Common myeloid progenitor, CD34-positive (primary cell): Measurements from ENCODE around the gene FAM53B.

ENCODE experiments used
- CTCF ChIA-PET: fragments of 350-600 bp; sonication (Branson Sonifier 250); formaldehyde crosslinking; loops from one replicate; lab custom pipeline; 2021; ENCODE audit warnings: antibody characterized with exemption; lab: Charles Lee
- POLR2A ChIA-PET: fragments of 350-600 bp; sonication (Branson Sonifier 250); formaldehyde crosslinking; loops from one replicate; lab custom pipeline; 2021; ENCODE audit warnings: antibody characterized with exemption; lab: Charles Lee
- DNase-seq, 3 donors: peaks; one replicate each; pipeline versions ENCODE4 v3.0.0 to v3.0.0-alpha.2; 2013
- H3K27ac ChIP-seq, 2 experiments: 1 replicate in 1 of 2; 2 replicates in 1 of 2; pipeline ENCODE4 v1.7.0; 2013; ENCODE audit warnings: inconsistent platforms in 2 of 2, low read length in 2 of 2, mild to moderate bottlenecking in 2 of 2, low read depth in 1 of 2, moderate library complexity in 1 of 2; ENCODE audit not compliant: severe bottlenecking in 2 of 2, insufficient read depth in 1 of 2, poor library complexity in 1 of 2
- H3K27me3 ChIP-seq, 5 experiments: replicated peaks in 2 of 5; 1 replicate in 3 of 5; 2 replicates in 2 of 5; pipeline versions ENCODE4 v1.6.1 to v1.7.0; 2013; ENCODE audit warnings: low read length in 4 of 5, mild to moderate bottlenecking in 2 of 5, moderate library complexity in 2 of 5, inconsistent platforms in 1 of 5; ENCODE audit not compliant: insufficient read depth in 5 of 5, control insufficient read depth in 4 of 5
- H3K36me3 ChIP-seq, 4 experiments: 1 replicate in 2 of 4; 2 replicates in 2 of 4; pipeline versions ENCODE4 v1.6.1 to v1.7.0; 2013; ENCODE audit warnings: low read length in 3 of 4, control low read depth in 1 of 4, mild to moderate bottlenecking in 1 of 4; ENCODE audit not compliant: control insufficient read depth in 4 of 4, insufficient read depth in 4 of 4
- H3K4me1 ChIP-seq, 4 experiments: 1 replicate in 3 of 4; 2 replicates in 1 of 4; pipeline versions ENCODE4 v1.6.1 to v1.7.1; 2013; ENCODE audit warnings: low read length in 3 of 4, mild to moderate bottlenecking in 3 of 4, control low read depth in 1 of 4, inconsistent platforms in 1 of 4, moderate library complexity in 1 of 4; ENCODE audit not compliant: control insufficient read depth in 4 of 4, insufficient read depth in 4 of 4; ENCODE audit errors: control extremely low read depth in 1 of 4
- H3K4me3 ChIP-seq, 7 experiments: 1 replicate in 4 of 7; 2 replicates in 3 of 7; pipeline versions ENCODE4 v1.5.1 to v1.7.0; 2013; ENCODE audit warnings: mild to moderate bottlenecking in 7 of 7, low read length in 6 of 7, moderate library complexity in 6 of 7, inconsistent platforms in 2 of 7, low read depth in 2 of 7, control low read depth in 1 of 7; ENCODE audit not compliant: insufficient read depth in 4 of 7, control insufficient read depth in 1 of 7; ENCODE audit errors: extremely low read depth in 1 of 7
- H3K9me3 ChIP-seq, 5 experiments: 1 replicate in 4 of 5; 2 replicates in 1 of 5; pipeline versions ENCODE4 v1.6.1 to v1.7.1; 2013; ENCODE audit warnings: low read length in 4 of 5, mild to moderate bottlenecking in 2 of 5, inconsistent platforms in 1 of 5, low read depth in 1 of 5, moderate library complexity in 1 of 5; ENCODE audit not compliant: control insufficient read depth in 4 of 5, insufficient read depth in 2 of 5; ENCODE audit errors: control extremely low read depth in 1 of 5
- WGBS: methylation state at CpG from one replicate; pipeline ENCODE4 v1.1.5; 2013; ENCODE audit not compliant: insufficient coverage; 5-methylcytosine and 5-hydroxymethylcytosine counted together

The FAM53B gene

GRCh38 chr10:124669824-124670654 lies 74.1 kb downstream of the FAM53B start:
- H3K36me3 ChIP-seq: peaks cover 4 to 69% (median 20%) of the 10 kb centered on the region in 4 experiments
- H3K4me3 ChIP-seq: no peak overlapping the region
- over 99% methylated on average over 16 of the region's 23 CpGs for WGBS
- DNase-seq: no peak
- H3K9me3 ChIP-seq: no peaks in the 10 kb centered on the region
- CTCF ChIA-PET: interaction anchor here (0.9 to 2.6 kb wide), 9 partner anchors 10 to 129 kb away, joined by 3 to 9 read pairs (median 4); no protein-coding TSS in a partner anchor
- H3K27ac ChIP-seq: no peak overlapping the region
- POLR2A ChIA-PET: interaction anchor here (0.6 kb wide), 1 partner anchor 19 kb away, joined by 3 read pairs; no protein-coding TSS in a partner anchor
- peaks cover 2 to 32% (median 4%) of the 10 kb centered on the region in 4 experiments for H3K4me1 ChIP-seq
- no peaks in the 10 kb centered on the region for H3K27me3 ChIP-seq

- 96% methylated on average over 20 of the region's 20 CpGs for WGBS
- ChIA-PET CTCF (interaction anchor here (0.9 to 1.4 kb wide), 2 partner anchors 9 to 10 kb away, joined by 3 to 4 read pairs; no protein-coding TSS in a partner anchor), POLR2A (no interaction called here)
- DNase-seq: no peak
- Histone ChIP-seq H3K4me1 (peaks cover 2 to 32% (median 4%) of the 10 kb centered on the region in 4 experiments), H3K9me3 (no peaks in the 10 kb centered on the region), H3K27ac (no peak overlapping the region), H3K4me3 (no peak overlapping the region), H3K36me3 (peaks cover 4 to 68% (median 19%) of the 10 kb centered on the region in 4 experiments), H3K27me3 (no peaks in the 10 kb centered on the region)
Observed at GRCh38 chr10:124669141-124669823, 74.9 kb downstream of the FAM53B start.

- H3K9me3 ChIP-seq: no peaks in the 10 kb centered on the region
- H3K4me1 ChIP-seq: peaks cover 2 to 32% (median 4%) of the 10 kb centered on the region in 4 experiments
- DNase-seq: no peak
- no peak overlapping the region for H3K4me3 ChIP-seq
- ChIA-PET CTCF (interaction anchor here (1.4 to 1.6 kb wide), 2 partner anchors 8 to 9 kb away, joined by 4 read pairs; no protein-coding TSS in a partner anchor), POLR2A (no interaction called here)
- WGBS: 98% methylated on average over 11 of the region's 11 CpGs
- H3K36me3 ChIP-seq: peaks cover 4 to 68% (median 19%) of the 10 kb centered on the region in 4 experiments
- H3K27ac ChIP-seq: no peak overlapping the region
- no peaks in the 10 kb centered on the region for H3K27me3 ChIP-seq
Observed at GRCh38 chr10:124668517-124669051, 75.6 kb downstream of the FAM53B start.

- H3K9me3 ChIP-seq: no peaks in the 10 kb centered on the region
- H3K36me3 ChIP-seq: peaks cover 4 to 74% (median 23%) of the 10 kb centered on the region in 4 experiments
- H3K27me3 ChIP-seq: no peaks in the 10 kb centered on the region
- no peak overlapping the region for H3K4me3 ChIP-seq
- 92% methylated on average over 12 of the region's 15 CpGs for WGBS
- ChIA-PET POLR2A (no interaction called here), CTCF (interaction anchor here (1.4 to 2.2 kb wide), 4 partner anchors 8 to 41 kb away, joined by 4 to 5 read pairs (median 4); no protein-coding TSS in a partner anchor)
- H3K4me1 ChIP-seq: peaks cover 2 to 26% (median 4%) of the 10 kb centered on the region in 4 experiments
- DNase-seq: no peak
- no peak overlapping the region for H3K27ac ChIP-seq
Observed at GRCh38 chr10:124667425-124668345, 76.5 kb downstream of the FAM53B start.

GRCh38 chr10:124666494-124666893 lies 77.7 kb downstream of the FAM53B start:
- DNase-seq: no peak
- ChIA-PET CTCF (interaction anchor here (0.6 to 2.2 kb wide), 3 partner anchors 13 to 269 kb away, joined by 3 to 5 read pairs (median 5); no protein-coding TSS in a partner anchor), POLR2A (no interaction called here)
- Histone ChIP-seq H3K4me3 (no peak overlapping the region), H3K9me3 (no peaks in the 10 kb centered on the region), H3K27ac (no peak overlapping the region), H3K36me3 (peaks cover 6 to 68% (median 20%) of the 10 kb centered on the region in 4 experiments), H3K27me3 (no peaks in the 10 kb centered on the region), H3K4me1 (peaks cover 2 to 17% (median 4%) of the 10 kb centered on the region in 4 experiments)
- 95% methylated on average over 8 of the region's 10 CpGs for WGBS

GRCh38 chr10:124665980-124666379 lies 78.2 kb downstream of the FAM53B start:
- Histone ChIP-seq H3K4me3 (no peak overlapping the region), H3K27ac (no peak overlapping the region), H3K27me3 (no peaks in the 10 kb centered on the region), H3K36me3 (peaks cover 6 to 73% (median 20%) of the 10 kb centered on the region in 4 experiments), H3K4me1 (peaks cover 0 to 14% (median under 1%) of the 10 kb centered on the region in 4 experiments), H3K9me3 (no peaks in the 10 kb centered on the region)
- WGBS: 100% methylated on average over 2 of the region's 3 CpGs
- POLR2A ChIA-PET: no interaction called here
- no peak for DNase-seq
- CTCF ChIA-PET: interaction anchor here (0.6 to 2.2 kb wide), 4 partner anchors 13 to 268 kb away, joined by 3 to 5 read pairs (median 4); no protein-coding TSS in a partner anchor
